ENCODE data around the gene SLC6A3.
"Not testable (repeated sequence)": the region's sequence is repeated elsewhere in the genome, so short reads cannot be mapped to it uniquely, and the experiment has no call there.

Gene SLC6A3

GRCh38 chr5:1439388-1440097, 5.7 kb downstream of the SLC6A3 start:
- no peak for DNase-seq

DNA sequence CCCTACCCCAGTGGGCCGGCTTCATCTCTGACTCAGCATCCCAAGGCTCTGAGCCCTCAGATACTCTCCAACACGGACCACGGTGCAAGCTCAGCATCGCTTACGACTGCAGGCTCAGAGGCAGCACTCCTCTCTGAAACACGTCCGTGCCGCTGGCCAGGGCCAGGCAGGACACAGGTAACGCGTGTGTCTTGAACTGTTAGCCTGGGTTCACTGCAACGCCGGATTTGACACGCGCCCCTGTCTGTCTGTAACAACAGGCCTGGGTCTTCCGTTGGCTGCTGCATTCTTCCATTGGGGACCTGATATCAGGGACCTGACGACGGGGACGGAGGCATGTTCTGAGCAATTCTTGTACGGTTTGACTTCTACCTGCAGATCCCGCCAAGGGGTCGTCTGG, 6.4 kb downstream of the SLC6A3 start:
- no peak for DNase-seq

DNA sequence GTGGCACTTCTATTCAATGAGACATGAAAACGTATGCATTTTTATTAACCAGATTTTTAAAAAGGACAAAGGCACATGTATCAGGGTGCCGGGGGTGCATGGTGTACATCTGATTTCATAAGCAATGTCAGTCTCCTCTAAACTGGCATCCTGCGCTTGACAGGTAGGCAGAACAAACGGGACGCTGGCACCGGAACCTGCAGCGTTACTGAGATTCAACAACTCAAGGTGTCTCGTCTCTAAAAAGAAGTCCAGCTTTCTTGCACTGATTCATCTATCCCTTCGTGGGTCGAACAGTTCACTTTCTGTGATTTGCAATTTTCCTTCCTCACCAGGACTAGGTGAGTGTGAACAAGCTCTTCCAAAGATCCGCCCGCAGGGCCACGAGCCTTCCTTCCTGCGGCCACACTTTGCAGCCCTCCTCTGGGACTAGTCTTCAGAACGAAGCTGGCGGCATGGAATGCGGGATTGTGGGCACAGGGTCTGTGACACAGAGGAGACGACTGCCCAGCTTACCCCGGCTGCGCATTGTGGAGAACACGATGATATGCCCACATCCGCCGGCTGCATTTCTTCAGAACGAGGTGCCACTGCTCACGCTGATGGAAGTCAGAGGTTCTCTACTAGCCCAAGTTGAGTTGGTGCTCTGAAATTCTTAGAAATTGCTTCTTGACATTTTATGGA, 7.2 kb downstream of the SLC6A3 start:
- DNase-seq = no peak

DNA sequence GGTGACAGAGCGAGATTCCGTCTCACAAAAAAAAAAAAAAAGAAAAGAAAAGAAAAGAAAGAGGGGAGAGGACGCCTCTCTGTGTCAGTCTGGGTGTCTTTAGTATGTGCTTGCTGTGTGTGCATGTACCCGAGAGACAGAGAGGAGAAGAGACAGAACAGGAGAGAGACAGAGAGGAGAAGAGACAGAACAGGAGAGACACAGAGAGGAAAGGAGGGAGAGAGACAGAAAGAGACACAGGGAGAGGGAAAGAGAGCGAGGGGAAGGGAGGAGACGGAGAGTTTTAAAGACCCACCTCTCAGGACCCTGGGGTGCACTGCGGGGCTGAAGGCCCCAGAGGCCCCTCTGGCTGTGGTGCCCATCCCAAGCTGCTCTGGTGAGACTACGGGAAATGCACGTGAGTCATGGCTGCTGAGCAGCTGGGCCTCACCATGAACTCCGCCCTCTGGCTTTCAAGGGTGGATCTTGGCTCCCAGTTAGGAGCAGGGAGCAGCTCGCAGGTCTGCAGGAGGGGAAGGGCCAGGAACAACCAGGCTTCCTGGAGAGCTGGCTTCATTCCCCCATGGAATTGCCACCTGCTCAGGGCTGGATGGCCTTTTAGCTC, 7.9 kb downstream of the SLC6A3 start:
- no peak for DNase-seq

GRCh38 chr5:1436681-1437080, 8.6 kb downstream of the SLC6A3 start:
- no peak for DNase-seq

GRCh38 chr5:1436036-1436435, 9.2 kb downstream of the SLC6A3 start:
- no peak for DNase-seq

GRCh38 chr5:1435369-1435768, 9.9 kb downstream of the SLC6A3 start:
- DNase-seq = no peak

DNA sequence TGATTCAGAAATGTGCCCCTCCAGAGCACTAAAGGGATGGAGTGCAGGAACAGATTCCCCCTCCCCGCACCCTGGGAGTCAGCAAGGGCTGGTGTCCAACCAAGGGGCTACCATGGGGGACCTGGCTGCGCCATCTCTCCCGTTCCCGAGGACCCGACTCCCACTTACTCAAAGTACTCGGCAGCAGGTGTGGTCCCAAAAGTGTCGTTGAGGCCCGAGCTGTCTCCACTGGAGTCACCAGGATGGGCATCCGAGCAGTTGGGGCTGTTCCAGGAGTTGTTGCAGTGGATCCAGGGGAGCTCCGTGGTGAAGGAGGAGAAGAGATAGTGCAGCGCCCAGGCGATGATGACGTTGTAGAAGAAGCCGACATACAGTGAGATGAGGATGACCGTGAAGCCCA, 12.9 kb downstream of the SLC6A3 start:
- DNase-seq = no peak

DNA sequence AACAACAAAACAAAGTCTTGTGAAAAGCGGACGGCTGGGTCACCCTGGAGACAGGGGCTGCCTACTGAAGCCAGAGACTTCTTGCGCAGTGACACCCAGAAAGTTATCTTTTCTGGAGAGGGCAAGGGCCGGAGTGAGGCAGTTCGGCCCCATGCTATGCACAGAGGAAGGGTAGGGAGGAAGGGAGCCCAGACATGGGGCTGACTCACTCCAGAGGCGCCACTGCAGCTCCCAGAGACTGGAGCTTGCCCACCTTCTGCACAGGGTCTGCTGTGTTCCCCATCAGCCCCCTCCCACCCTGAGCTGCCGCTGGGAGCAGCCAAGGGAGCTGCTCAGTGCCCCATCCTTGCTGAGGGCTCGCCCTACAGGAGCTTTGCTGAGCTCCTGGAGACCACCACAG, 13.3 kb downstream of the SLC6A3 start:
- no peak for DNase-seq

GRCh38 chr5:1431021-1431811, 14.0 kb downstream of the SLC6A3 start:
- no peak for DNase-seq

DNA sequence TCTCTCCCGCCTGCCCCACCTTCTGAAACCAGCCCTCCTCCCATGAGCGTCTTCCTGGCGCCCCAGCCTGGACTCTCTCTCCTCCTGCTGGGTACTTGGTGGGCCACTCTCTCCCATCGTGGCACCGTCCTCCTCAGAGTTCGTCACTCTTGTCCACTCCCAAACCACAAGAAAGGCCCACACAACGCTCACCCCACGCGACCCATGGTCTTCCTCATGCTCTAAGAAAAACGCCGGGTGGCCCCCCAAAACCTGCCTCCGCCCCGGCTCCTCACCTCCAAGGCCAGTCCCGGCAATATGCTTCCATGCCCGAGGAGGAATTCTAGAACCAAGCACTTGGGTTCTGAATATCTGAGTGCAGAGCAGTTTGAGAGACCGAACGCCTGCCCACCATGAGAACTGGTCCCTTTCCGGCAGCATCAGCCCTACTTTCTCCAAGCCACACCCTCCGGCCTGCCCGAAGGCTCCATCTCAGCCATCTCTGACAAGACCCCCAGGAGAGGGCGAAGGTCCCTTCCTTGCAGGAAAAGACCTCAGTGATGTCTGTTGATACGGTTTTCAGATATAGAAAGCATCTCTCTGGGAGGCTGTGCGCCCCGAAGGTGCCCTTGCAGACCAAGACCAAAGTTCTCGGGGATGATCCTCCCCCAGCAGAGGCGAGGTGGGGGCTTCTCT, 15.0 kb downstream of the SLC6A3 start:
- DNase-seq = no peak

- DNase-seq = no peak
Measured at GRCh38 chr5:1429496-1429895, 15.7 kb downstream of the SLC6A3 start.

DNA sequence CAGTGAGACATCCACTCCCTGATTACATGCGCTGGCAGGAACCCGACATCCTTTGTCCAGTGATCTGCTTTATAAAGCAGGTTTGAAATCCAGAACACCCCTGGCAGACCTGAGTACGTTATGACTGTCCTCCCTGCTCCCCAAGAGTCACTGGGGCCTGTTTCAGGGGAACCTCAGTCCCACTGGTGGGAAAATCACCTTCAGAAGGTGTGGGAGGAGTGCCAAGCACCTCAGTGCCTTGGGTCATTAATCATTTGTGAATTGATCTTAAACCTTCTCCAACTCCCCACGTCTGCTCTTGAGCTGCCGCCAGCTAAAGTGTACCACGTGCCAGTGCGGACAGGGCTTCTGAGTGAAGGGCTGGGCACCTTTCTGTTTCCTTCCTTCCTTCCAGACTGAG, 16.2 kb downstream of the SLC6A3 start:
- no peak for DNase-seq

GRCh38 chr5:1428107-1428506, 17.1 kb downstream of the SLC6A3 start:
- no peak for DNase-seq

DNA sequence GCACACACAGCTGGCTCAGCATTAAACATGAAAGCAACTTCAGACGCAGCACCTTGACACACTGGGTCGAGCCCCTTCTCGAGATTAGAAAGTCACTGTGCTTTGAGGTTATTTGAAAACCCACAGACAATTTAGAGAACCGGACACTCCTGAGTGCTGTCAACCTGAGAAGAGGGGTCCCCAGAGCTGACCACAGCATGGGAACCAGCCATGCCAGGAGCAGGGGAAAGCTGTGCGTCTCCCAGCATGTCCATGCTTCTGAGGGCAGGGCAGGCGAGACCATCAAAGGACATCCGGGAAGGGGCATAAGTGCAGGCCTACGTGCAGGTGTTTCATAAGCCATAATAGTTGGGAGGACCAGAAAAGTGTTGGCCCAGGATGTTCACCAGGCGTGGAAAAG, 20.5 kb downstream of the SLC6A3 start:
- DNase-seq = no peak

- no peak for DNase-seq
Measured at GRCh38 chr5:1423901-1424603, 21.2 kb downstream of the SLC6A3 start.

GRCh38 chr5:1422522-1422921, 22.7 kb downstream of the SLC6A3 start:
- DNase-seq = not testable (repeated sequence)

GRCh38 chr5:1421521-1422341, 23.5 kb downstream of the SLC6A3 start:
- DNase-seq = no peak

DNA sequence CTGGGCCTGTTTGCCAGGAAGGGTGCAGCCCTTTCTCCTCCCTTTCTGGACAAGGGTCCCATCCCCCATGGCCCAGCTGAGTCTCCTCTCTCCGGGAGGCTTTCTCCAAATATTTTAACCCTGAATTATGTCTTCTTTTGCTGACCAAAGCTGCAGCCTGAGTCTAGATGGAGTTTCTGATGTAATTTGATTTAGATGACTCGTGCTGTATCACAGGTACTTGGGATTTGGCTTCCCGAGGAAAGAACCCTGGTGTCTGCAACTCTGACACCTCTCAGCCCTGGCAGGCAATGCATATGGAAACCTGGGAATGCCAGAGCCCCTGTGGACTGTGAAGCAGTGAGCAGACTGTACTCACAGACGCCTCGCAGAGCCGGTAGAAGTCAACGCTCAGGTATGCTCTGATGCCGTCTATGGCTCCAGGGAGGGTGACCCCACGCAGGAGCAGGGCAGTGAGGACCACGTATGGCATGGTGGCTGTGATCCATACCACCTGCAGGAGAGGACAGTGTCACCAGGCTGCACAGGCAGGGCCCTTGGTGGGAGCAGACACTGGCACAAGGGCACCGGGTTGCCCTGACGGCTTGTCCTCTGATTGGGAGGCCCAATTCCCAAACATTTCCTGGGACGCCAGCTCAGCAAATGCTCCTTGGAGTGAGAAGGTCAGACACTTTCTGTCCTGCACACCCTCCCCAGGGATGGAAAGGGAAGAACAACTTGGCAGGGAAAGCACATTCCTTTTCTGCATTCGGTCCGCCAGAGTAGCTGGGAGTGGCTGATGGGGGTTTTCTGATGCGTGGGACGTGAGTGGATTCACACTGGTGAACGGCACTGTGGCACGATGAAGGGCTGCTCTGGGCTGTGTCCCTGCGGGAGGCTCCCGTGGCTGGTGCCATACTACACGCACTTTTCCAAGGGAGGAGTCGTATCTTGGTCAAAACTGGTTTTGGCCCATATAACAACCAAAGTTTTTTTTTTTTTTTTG, 24.7 kb downstream of the SLC6A3 start:
- no peak for DNase-seq
